ENCODE data around the gene CACHD1. TPM values are rescaled to one million over a fixed set of nuclear protein-coding genes. Genes with fewer than 3 reads are reported as not detected.

Gene CACHD1
- total RNA-seq, 1 donor from 2014 or later: 0.13 TPM

DNA sequence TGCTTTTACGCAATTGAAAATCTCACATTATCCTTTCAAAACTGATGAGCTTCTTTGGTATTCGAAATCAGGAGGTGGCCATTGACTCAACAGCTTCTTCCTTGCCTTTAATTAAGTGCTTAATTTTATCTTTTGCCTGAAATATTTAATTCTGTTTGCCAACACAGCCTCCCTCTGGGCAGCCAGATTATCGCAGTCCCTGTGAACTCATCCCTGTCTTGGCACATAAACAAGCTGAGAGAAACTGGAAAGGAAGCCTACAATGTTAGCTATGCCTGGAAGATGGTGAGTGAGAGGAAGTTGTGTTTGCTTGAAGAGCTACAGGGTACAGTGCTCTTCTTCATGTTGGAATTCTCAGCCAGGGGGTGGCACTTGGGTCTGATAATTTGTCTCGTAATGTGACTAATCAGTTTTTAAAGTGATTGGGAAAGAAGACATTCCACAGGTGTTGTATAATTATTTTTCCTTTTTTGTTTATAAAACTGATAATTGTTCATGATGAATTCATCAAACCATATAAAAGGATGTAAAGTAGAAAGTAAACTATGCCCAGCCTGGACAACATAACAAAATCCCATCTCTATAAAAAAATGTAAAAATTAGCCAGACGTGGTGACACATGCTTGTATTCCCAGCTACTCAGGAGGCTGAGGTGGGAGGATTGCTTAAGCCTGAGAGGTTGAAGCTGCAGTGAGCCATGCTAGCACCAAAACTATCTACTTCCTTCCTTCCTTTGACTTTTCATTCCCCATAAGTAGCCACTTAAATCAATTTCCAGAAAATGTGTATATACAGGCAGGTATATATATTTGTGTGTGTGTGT lies 184.8 kb downstream of the CACHD1 start:
- Mint-ChIP-seq H3K27ac (no peak overlapping the region), H3K9me3 (no peaks in the 10 kb centered on the region), H3K36me3 (ENCODE audit: low read depth) (no peaks in the 10 kb centered on the region), H3K27me3 (ENCODE audit: insufficient read depth) (no peaks in the 10 kb centered on the region), H3K4me3 (no peak overlapping the region), H3K4me1 (ENCODE audit: low read depth) (no peaks in the 10 kb centered on the region)
- no peak for DNase-seq (ENCODE audit: low spot score)
- intact Hi-C loops (cut with micrococcal nuclease): no loop called here

DNA sequence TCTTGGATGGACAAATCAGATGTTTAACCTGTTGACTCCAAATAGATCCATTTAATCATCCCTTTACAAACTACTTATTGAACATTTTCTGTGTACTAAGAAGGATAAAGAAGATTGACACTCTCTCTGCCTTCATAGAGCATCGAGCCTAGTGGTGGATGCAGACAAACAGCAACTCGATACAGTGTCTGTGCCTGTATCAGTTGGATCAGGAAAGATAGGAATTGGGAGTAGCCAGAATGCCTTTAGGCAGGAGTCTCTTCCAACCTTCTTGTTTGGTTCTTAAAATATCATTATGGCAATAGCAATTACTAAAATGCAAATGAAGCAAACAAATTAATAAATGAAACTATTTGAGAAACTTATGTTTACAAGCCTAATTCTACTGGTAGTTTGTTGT lies 185.9 kb downstream of the CACHD1 start:
- Mint-ChIP-seq H3K36me3 (ENCODE audit: low read depth) (no peaks in the 10 kb centered on the region), H3K4me3 (no peak overlapping the region), H3K27me3 (ENCODE audit: insufficient read depth) (no peaks in the 10 kb centered on the region), H3K27ac (no peak overlapping the region), H3K4me1 (ENCODE audit: low read depth) (no peaks in the 10 kb centered on the region), H3K9me3 (no peaks in the 10 kb centered on the region)
- DNase-seq (ENCODE audit: low spot score): no peak
- intact Hi-C loops (cut with micrococcal nuclease): no loop called here

DNA sequence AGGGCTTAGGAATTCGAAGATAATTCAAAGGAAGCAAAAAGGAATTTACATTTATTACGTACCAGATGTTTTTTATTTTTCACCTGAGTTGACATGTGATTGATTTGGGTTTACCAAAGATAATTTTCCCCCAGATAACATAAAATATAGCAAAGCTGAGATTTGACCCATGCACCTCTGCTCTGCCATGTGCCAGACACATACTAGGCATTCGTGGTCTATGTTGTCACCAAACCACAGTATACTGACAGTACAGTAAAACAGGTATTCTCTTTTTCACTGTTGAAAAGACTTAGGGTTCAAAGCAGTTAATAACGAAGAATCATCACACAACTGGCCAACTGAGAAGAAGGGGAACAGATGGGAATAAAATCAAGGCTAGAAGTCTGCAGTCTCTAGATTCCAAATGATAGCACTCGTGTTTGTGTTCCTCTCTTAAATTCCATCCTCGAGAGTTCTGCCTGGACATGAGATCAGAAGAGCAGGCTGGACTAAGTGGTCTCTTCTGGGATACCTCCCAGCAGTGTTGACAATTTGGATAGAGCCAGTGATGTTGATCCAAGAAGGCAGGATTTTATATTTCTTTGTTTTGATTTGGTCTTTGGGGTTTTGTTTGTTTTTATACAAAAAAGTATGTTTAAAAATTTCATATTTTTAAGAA lies 189.7 kb downstream of the CACHD1 start:
- intact Hi-C loops (cut with micrococcal nuclease): no loop called here
- Mint-ChIP-seq H3K27ac (no peak overlapping the region), H3K9me3 (no peaks in the 10 kb centered on the region), H3K4me3 (no peak overlapping the region), H3K27me3 (ENCODE audit: insufficient read depth) (peaks cover 5% of the 10 kb centered on the region), H3K36me3 (ENCODE audit: low read depth) (no peaks in the 10 kb centered on the region), H3K4me1 (ENCODE audit: low read depth) (no peaks in the 10 kb centered on the region)
- no peak for DNase-seq (ENCODE audit: low spot score)

DNA sequence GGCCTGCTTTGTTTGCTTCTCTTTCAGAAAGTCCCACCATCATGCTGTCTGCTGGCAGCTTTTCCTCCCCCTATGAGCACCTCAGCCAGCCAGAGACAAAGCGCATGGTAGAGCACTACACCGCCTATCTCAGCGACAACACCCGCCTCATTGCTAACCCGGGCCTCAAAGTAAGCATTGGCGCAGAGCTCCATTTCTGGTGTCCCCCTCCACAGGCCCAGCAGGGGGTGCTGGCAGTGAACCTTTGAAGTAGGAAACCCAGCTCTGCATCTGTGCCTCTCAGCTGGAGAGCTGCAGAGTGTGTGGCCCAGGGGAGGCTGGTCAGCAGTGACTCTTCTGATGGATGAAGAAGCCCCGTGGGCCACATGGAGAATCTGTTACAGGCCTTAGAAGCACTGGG lies 193.7 kb downstream of the CACHD1 start:
- Mint-ChIP-seq H3K27me3 (ENCODE audit: insufficient read depth) (peaks cover 5% of the 10 kb centered on the region), H3K36me3 (ENCODE audit: low read depth) (no peaks in the 10 kb centered on the region), H3K4me1 (ENCODE audit: low read depth) (no peaks in the 10 kb centered on the region), H3K9me3 (no peaks in the 10 kb centered on the region), H3K4me3 (no peak overlapping the region), H3K27ac (no peak overlapping the region)
- intact Hi-C loops (cut with micrococcal nuclease): no loop called here
- DNase-seq (ENCODE audit: low spot score): no peak

DNA sequence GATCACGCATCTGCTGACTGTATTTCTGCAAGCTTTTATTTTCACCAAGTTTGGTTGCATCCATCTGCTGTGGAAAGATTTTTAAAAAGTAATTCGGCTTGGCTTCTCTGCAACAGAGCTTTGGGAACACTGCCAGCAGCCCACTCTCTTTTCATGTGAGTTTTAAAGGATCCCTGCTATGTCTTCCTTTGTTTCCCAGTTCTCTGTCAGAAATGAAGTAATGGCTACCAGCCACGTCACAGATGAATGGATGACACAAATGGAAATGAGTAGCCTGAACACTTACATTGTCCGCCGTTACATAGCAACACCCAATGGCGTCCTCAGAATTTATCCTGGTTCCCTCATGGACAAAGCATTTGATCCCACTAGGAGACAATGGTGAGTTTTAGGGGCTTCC lies 194.4 kb downstream of the CACHD1 start:
- Mint-ChIP-seq H3K36me3 (ENCODE audit: low read depth) (no peaks in the 10 kb centered on the region), H3K9me3 (no peaks in the 10 kb centered on the region), H3K4me3 (no peak overlapping the region), H3K4me1 (ENCODE audit: low read depth) (no peaks in the 10 kb centered on the region), H3K27ac (no peak overlapping the region), H3K27me3 (ENCODE audit: insufficient read depth) (peaks cover 5% of the 10 kb centered on the region)
- intact Hi-C loops (cut with micrococcal nuclease): no loop called here
- DNase-seq (ENCODE audit: low spot score): no peak

DNA sequence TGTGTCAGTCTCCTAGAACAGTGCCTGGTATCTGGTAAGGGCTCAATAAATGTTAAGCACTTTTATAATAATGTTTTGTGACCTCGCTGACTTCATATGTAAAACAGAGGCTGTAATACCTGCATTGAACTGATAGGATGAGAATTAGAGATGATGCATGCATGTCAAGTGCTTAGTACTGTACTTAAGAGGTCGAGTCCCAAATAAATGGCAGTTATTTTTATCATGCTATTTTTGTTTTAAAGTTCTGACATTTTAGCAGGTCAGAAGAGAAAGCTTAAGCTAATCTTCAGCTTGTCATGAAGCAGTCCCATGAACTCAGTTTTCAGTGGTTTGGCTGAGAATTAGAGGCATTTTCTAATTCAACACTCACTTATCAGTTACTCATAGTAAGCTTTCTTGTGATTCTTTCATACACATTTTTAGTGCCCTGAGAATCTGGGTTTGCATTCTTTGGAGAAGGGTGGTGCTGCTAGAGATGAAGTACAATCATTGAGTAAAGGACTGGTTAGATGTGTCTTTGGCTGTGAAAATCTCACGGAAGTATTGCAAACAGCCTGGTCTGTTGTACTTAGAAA lies 199.3 kb downstream of the CACHD1 start:
- intact Hi-C loops (cut with micrococcal nuclease): no loop called here
- DNase-seq (ENCODE audit: low spot score): no peak
- Mint-ChIP-seq H3K9me3 (no peaks in the 10 kb centered on the region), H3K4me1 (ENCODE audit: low read depth) (no peaks in the 10 kb centered on the region), H3K36me3 (ENCODE audit: low read depth) (no peaks in the 10 kb centered on the region), H3K4me3 (no peak overlapping the region), H3K27ac (no peak overlapping the region), H3K27me3 (ENCODE audit: insufficient read depth) (peaks cover 2% of the 10 kb centered on the region)

DNA sequence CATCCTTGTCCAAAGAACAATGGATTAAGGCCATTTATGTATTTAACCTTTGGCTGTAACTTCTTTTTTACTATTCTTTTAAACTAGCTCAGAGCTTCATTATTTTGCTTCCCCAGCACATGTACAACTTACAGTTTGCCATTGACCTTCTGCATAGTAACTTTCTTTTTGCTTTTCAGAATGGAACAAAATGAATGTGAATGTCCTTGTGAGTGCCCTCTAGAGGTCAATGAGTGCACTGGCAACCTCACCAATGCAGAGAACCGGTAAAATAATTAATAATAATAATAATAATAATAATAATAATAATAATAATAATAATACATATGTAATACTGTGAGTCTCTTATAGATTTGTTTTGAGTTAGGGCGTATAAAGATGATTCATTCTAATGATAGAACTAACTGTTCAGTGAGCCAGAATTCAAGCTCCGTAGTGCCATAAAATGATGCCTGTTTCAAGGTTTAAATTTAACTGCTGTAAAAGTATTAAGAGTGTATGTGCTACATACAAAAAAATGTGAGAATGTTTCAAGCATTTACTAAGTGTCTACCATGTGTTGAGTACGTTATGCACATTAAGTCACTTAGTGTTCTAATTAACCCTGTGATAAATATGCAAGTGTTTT lies 205.9 kb downstream of the CACHD1 start:
- no peaks in the 10 kb centered on the region for H3K9me3 Mint-ChIP-seq
- peaks cover 2% of the 10 kb centered on the region for H3K27me3 Mint-ChIP-seq (ENCODE audit: insufficient read depth)
- no peak overlapping the region for H3K4me3 Mint-ChIP-seq
- no peaks in the 10 kb centered on the region for H3K4me1 Mint-ChIP-seq (ENCODE audit: low read depth)
- no peaks in the 10 kb centered on the region for H3K36me3 Mint-ChIP-seq (ENCODE audit: low read depth)
- intact Hi-C loops (cut with micrococcal nuclease): loop anchor here (1.0 to 5.0 kb wide), 2 partner anchors 204 to 407 kb away; partner anchors contain the start of gene CACHD1
- H3K27ac Mint-ChIP-seq: no peak overlapping the region
- no peak for DNase-seq (ENCODE audit: low spot score)

DNA sequence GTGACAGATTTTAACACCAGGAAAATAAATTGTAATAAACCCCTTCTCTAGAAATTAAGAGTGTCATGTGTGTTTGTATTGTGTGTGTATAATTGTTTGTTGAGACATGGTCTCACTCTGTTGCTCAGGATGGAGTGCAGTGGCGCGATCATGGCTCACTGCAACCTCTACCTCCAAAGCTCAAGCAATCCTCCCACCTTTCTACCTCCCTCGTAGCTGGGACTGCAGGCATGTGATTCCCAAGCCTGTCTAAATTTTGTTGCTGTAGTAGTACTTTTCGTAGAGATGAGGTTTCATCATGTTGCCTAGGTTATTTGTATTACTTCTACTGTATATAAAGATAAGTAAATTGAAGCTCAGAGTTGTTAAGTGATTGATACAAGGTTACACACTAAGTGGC lies 206.5 kb downstream of the CACHD1 start:
- intact Hi-C loops (cut with micrococcal nuclease): loop anchor here (5.0 kb wide), 1 partner anchor 204 kb away; the partner anchor contains the start of gene CACHD1
- Mint-ChIP-seq H3K27ac (no peak overlapping the region), H3K36me3 (ENCODE audit: low read depth) (no peaks in the 10 kb centered on the region), H3K27me3 (ENCODE audit: insufficient read depth) (peaks cover 4% of the 10 kb centered on the region), H3K4me3 (no peak overlapping the region), H3K4me1 (ENCODE audit: low read depth) (no peaks in the 10 kb centered on the region), H3K9me3 (no peaks in the 10 kb centered on the region)
- no peak for DNase-seq (ENCODE audit: low spot score)

DNA sequence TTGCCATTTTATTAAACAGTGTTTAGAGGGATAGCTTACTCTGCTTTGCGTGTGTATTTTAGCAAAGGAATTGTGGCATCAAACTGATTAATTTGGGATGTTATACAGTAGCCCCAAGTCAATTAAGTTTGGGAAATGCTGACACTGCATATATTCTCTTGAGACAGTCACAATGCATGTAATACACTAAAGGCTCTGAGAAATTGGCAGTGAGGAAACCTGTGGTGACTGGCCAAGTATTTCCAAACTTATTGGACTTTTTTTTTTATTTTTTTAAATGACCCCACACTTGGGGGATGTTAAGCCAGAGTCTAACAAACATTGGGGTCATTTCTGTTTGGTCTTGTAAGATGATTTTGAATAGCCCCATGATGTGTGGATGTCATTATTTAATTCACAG lies 207.6 kb downstream of the CACHD1 start:
- intact Hi-C loops (cut with micrococcal nuclease): loop anchor here (5.0 kb wide), 1 partner anchor 205 kb away; the partner anchor contains the start of gene CACHD1
- H3K27me3 Mint-ChIP-seq (ENCODE audit: insufficient read depth): peaks cover 2% of the 10 kb centered on the region
- no peaks in the 10 kb centered on the region for H3K9me3 Mint-ChIP-seq
- H3K4me3 Mint-ChIP-seq: no peak overlapping the region
- no peak overlapping the region for H3K27ac Mint-ChIP-seq
- H3K4me1 Mint-ChIP-seq (ENCODE audit: low read depth): no peaks in the 10 kb centered on the region
- no peak for DNase-seq (ENCODE audit: low spot score)
- H3K36me3 Mint-ChIP-seq (ENCODE audit: low read depth): no peaks in the 10 kb centered on the region

DNA sequence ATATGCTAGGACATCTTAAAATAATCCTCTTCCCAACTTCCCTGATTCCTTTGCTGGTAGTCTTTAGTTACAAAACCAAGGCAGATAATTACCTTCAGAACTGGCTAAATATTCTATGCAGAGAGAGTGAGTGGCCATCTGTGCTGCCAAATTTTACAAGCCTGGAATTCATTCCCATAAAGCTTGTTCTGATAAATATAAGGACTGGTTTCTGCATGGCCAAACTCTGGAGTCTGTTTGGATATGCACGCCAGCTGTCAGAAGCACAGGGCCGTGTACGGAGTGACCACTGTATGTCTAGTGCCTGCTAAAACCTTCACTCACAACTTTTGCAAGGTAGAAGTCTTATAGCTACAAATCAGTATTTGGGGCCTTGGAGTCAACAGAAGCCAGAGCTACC lies 208.4 kb downstream of the CACHD1 start:
- H3K9me3 Mint-ChIP-seq: no peaks in the 10 kb centered on the region
- no peaks in the 10 kb centered on the region for H3K36me3 Mint-ChIP-seq (ENCODE audit: low read depth)
- intact Hi-C loops (cut with micrococcal nuclease): loop anchor here (5.0 kb wide), 1 partner anchor 206 kb away; the partner anchor contains the start of gene CACHD1
- no peak overlapping the region for H3K27ac Mint-ChIP-seq
- no peaks in the 10 kb centered on the region for H3K4me1 Mint-ChIP-seq (ENCODE audit: low read depth)
- DNase-seq (ENCODE audit: low spot score): no peak
- H3K4me3 Mint-ChIP-seq: no peak overlapping the region
- H3K27me3 Mint-ChIP-seq (ENCODE audit: insufficient read depth): peaks cover 2% of the 10 kb centered on the region

DNA sequence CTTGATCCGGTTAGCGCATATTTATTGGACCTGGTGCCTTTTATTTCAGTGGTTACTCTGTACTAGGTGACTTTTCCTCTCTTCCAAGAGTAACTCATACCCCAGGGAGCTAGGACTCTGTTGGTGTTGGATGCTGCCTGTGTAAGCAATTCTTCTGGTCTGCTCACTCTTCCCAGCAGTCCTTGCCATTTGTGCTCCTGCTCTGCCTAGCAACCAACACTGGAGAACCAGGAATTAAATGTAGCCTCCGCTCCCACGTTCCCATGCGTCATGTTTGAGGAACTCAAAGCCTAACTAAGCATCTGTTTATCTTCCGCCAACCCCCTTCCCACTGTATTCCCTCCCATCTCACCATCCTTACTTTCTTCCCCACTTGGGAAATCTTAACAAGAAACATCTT lies 209.2 kb downstream of the CACHD1 start:
- no peak overlapping the region for H3K4me3 Mint-ChIP-seq
- no peaks in the 10 kb centered on the region for H3K36me3 Mint-ChIP-seq (ENCODE audit: low read depth)
- intact Hi-C loops (cut with micrococcal nuclease): loop anchor here (5.0 kb wide), 1 partner anchor 207 kb away; the partner anchor contains the start of gene CACHD1
- no peaks in the 10 kb centered on the region for H3K4me1 Mint-ChIP-seq (ENCODE audit: low read depth)
- H3K9me3 Mint-ChIP-seq: no peaks in the 10 kb centered on the region
- H3K27me3 Mint-ChIP-seq (ENCODE audit: insufficient read depth): peaks cover 2% of the 10 kb centered on the region
- H3K27ac Mint-ChIP-seq: no peak overlapping the region
- DNase-seq (ENCODE audit: low spot score): no peak

DNA sequence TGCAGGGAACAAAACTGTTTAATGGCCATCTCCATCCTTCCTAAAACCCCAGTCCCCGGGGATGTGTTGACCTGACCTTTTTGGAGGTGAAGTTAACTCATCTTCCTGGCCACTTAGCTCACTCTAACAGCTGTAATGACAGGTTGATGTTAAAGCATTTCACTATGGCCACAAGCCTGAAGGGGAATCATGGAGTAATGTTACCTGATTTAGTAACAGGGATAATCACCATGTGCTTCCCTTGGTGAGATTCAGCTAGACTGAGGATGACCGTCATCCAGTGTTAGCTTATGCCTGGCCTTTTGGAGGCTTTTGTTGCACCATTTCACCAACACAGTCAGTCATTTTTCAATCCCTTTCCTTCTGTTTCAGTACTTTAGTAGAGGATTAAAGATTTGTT lies 210.7 kb downstream of the CACHD1 start:
- DNase-seq (ENCODE audit: low spot score): no peak
- Mint-ChIP-seq H3K27me3 (ENCODE audit: insufficient read depth) (peaks cover 2% of the 10 kb centered on the region), H3K36me3 (ENCODE audit: low read depth) (no peaks in the 10 kb centered on the region), H3K9me3 (no peaks in the 10 kb centered on the region), H3K27ac (no peak overlapping the region), H3K4me3 (no peak overlapping the region), H3K4me1 (ENCODE audit: low read depth) (no peaks in the 10 kb centered on the region)
- intact Hi-C loops (cut with micrococcal nuclease): no loop called here

DNA sequence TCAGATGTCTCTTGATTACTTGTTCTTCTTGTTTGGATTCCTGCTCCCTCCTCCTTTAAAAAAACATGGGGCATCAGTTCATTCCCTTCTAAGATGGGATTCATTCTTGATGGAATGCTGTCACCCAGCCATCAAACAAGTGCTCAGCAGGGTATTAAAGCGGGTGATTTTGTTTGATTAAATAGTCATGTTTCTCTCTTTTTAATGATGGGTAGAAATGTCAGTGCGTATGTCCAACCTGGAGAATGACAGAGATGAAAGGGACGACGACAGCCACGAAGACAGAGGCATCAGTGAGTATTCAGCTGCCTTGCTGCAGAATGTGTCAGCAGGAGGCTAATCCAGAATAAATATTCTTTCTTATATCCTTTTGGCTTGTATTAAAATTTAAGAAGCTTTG lies 211.1 kb downstream of the CACHD1 start:
- Mint-ChIP-seq H3K4me1 (ENCODE audit: low read depth) (no peaks in the 10 kb centered on the region), H3K36me3 (ENCODE audit: low read depth) (no peaks in the 10 kb centered on the region), H3K27me3 (ENCODE audit: insufficient read depth) (peaks cover 2% of the 10 kb centered on the region), H3K9me3 (no peaks in the 10 kb centered on the region), H3K4me3 (no peak overlapping the region), H3K27ac (no peak overlapping the region)
- DNase-seq (ENCODE audit: low spot score): no peak
- intact Hi-C loops (cut with micrococcal nuclease): no loop called here
